Measurements from ENCODE around the gene SEMA5A.

SEMA5A gene

DNA sequence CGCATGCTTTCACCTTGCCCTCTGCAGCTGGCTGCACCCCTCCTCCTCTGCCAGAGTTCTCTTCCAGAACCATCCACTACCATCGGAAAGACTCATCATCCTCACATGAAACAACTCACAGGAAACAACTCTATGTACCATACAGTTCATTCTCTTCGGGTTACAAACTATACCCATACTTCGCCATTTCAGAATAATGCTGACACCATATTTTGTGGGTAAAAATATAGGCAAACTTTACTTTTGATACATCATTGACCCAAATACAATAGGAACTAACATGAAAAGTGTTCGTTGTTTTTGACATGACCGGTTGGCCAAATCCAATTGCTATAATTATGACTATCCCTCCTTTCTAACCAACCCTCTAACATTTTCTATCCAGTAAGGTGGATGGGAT lies 421.0 kb downstream of the SEMA5A start:
- in situ Hi-C loops (cut with MboI; ENCODE audit: low pct_unique_long_range_greater_than_20kb, low sequenced_read_pairs) = no loop called here

DNA sequence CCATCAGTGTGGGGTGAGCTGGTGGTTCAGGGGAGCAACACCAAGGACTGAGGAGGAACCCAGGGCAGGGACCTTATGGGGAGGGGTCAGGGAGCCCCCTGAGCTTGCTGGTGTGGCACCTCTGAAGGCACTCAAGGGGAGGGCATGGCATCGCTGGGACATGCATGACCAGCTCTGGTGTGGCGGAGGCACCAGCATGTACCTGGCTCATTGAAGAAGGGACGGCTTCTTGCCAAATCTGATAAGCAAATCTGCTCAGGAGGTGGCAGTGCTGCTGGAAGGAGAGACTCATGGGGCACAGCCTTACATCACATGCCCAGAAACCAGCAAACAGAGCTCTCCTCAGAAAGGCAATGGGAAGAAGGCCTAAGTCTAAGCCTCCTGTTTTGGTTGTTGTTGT lies 421.8 kb downstream of the SEMA5A start:
- no peak for DNase-seq
- in situ Hi-C loops (cut with MboI; ENCODE audit: low pct_unique_long_range_greater_than_20kb, low sequenced_read_pairs) = no loop called here

More for the DNA sequence above, 421.0 kb downstream of the SEMA5A start:
- DNase-seq = no peak

DNA sequence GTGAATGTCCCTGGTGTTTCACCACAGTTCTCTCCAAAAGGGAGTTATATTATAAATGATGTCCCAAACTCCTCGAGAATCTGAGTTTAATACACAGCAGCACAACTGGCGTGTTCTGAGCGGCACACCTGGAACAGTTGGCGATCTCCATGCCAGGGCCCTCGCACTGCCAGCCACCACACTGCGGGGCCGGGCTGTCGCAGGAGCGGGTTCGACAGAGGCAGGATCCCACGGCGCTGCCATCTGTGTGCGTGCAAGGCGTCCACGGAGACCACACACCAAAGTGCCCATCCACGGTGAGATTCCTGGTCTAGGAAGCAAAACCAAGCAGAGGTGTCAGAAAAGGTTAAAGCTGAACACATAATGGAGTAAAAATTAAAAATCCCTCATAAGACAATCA lies 423.3 kb downstream of the SEMA5A start:
- in situ Hi-C loops (cut with MboI; ENCODE audit: low pct_unique_long_range_greater_than_20kb, low sequenced_read_pairs) = no loop called here
- DNase-seq = no peak

DNA sequence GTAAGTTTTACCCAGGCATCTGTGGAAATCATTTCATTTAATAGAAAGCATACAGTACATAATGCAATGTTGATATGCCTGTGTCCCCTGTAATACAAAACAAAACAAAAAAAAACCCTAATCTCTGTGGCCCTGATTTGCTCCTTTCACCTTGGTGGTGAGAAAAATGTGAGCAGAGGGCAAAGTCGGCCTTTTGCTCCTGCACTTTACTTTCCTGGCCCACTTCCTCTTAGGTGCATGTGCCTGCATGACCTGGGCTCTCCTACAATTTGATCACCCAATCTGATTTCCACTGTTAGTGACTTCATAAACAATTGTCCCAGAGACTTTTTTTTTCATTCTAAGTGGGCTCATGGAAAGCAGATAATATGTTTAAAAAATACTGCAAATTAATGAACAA lies 424.3 kb downstream of the SEMA5A start:
- DNase-seq = no peak
- in situ Hi-C loops (cut with MboI; ENCODE audit: low pct_unique_long_range_greater_than_20kb, low sequenced_read_pairs) = no loop called here

DNA sequence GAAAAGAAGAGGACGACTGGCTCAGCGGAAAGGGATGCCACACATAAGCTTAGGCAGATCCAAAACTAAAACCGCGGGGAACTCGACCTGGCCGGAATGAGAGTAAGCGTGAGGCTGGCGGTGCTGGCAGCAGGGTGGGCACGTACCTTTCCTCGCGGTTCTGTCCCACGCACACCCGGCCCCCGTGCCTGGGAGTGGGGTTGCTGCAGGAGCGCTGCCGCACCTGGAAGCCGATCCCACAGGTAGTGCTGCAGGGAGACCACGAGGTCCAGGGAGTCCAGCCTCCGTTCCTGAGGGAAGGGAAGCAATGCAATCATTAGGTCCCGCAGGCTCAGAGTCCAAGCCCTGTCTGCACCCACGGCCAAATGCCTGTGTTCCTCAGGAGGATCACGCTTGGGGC lies 427.0 kb downstream of the SEMA5A start:
- in situ Hi-C loops (cut with MboI; ENCODE audit: low pct_unique_long_range_greater_than_20kb, low sequenced_read_pairs) = no loop called here
- DNase-seq = no peak

DNA sequence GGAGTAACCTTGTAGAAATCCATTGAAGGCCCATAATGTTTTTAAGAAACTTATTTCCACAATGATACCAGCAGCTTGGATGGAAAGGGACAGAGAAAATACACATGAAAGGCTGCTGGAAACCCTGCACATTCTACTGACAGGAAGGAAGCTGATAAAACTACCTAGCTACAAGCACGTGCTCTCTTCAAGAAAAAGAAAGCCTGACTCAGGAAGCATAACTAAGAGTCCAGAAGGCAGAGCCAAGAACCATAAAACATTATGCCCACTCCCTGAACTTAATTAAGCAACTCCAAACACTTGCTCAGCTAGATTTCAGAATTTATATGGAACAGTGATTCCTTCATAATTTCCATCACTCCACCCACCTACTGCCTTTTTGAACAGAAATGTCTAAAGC lies 430.8 kb downstream of the SEMA5A start:
- no peak for DNase-seq
- in situ Hi-C loops (cut with MboI; ENCODE audit: low pct_unique_long_range_greater_than_20kb, low sequenced_read_pairs) = no loop called here

DNA sequence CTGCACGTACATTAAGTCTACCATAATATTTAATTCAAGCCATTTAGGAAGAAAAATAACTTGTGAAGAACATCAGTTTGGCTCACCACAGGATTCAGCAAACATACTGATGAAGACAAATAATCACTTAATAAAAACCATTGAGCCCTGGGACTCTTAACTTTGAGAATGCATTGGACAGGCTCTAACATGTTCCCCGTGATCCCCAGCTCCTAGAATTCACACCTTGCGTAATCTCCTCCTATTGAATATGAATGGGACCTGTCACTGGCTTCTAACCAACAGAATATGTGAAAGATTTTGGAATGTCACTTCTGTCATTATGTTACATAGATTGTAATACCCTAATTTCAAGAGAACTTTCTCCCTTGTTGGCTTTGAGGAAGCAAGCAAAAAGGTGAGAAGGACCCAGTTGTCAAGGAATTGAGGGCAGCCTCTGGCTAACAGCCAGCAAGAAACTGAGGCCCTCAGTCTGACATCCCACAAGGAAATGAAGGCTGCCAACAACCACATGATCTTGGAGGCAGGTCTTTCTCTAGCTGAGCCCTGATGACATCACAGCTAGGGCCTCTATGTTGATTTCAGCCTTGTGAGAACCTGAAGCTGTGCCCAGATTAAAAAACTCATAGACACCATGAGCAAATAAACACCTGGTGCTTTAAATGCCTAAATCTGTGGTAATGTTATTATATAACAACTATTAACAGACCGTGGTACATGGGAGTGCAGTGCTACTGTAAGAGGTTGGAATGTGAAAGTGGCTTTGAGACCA lies 433.2 kb downstream of the SEMA5A start:
- in situ Hi-C loops (cut with MboI; ENCODE audit: low pct_unique_long_range_greater_than_20kb, low sequenced_read_pairs) = no loop called here
- DNase-seq = no peak

- DNase-seq = no peak
- in situ Hi-C loops (cut with MboI; ENCODE audit: low pct_unique_long_range_greater_than_20kb, low sequenced_read_pairs) = no loop called here
Observed at GRCh38 chr5:9108162-9108561, 437.7 kb downstream of the SEMA5A start.

DNA sequence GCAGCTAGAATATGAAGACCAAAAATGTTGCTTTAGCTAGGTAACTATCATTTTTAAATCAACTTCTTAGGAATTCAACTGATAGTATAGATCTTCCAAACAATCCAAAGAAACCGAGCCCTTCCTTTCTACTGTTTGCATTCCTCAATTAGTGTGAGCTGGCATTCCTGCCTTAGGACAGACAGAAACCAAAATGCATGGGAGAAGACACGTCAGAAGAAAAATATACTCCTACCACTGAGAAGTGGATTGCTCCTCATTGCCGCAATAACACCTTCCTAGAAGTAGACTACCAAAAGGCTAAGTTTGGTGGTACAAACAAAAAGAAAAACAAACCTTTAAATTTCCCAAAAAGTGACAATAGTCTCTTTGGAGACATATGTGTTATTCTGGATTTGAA lies 440.0 kb downstream of the SEMA5A start:
- DNase-seq = no peak
- in situ Hi-C loops (cut with MboI; ENCODE audit: low pct_unique_long_range_greater_than_20kb, low sequenced_read_pairs) = no loop called here

GRCh38 chr5:9104571-9105339 lies 441.1 kb downstream of the SEMA5A start:
- no peak for DNase-seq
- in situ Hi-C loops (cut with MboI; ENCODE audit: low pct_unique_long_range_greater_than_20kb, low sequenced_read_pairs) = no loop called here

DNA sequence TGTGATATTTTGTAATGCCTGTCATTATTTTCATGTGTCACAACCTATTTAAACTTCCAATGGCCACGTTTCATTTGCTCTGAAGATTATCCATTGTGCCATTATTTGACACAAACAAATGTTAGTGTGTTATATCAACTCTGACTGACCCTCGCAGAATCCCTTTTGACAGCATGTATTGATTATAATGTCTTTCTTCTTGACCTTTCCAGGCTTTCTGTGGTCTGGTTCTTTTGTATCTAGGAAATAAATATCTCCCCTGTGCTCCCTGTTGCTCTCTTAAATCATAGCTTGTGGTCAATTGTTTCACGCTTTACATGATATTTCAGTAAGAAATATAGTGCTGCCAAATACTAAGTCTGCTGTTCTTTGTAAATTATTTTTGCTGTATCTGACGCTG lies 442.6 kb downstream of the SEMA5A start:
- in situ Hi-C loops (cut with MboI; ENCODE audit: low pct_unique_long_range_greater_than_20kb, low sequenced_read_pairs) = no loop called here
- no peak for DNase-seq

DNA sequence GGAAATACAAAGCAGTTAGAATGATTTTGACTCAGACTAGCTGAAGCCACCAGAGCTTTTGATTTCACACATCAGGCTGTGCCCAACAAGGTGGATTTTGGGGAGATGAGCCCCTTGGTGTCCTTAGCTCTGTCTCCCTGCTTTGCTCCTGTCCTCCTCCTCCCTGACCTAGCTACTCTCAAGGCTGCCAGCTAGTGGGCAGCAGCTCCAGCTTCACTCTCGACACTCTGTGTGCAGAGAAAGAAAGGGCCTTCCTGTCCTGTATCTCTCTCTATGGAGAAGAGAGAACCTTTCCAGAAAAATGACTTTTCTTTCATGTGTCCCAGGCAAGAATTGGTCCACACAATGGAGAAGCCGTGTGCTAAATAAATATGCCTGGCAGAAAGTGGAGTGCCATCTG lies 446.2 kb downstream of the SEMA5A start:
- in situ Hi-C loops (cut with MboI; ENCODE audit: low pct_unique_long_range_greater_than_20kb, low sequenced_read_pairs) = no loop called here
- DNase-seq = no peak

- no peak for DNase-seq
- in situ Hi-C loops (cut with MboI; ENCODE audit: low pct_unique_long_range_greater_than_20kb, low sequenced_read_pairs) = no loop called here
Observed at GRCh38 chr5:9098990-9099389, 446.9 kb downstream of the SEMA5A start.

- DNase-seq = no peak
- in situ Hi-C loops (cut with MboI; ENCODE audit: low pct_unique_long_range_greater_than_20kb, low sequenced_read_pairs) = no loop called here
Observed at GRCh38 chr5:9094582-9094981, 451.3 kb downstream of the SEMA5A start.

GRCh38 chr5:9091896-9092662 lies 453.8 kb downstream of the SEMA5A start:
- in situ Hi-C loops (cut with MboI; ENCODE audit: low pct_unique_long_range_greater_than_20kb, low sequenced_read_pairs) = no loop called here

DNA sequence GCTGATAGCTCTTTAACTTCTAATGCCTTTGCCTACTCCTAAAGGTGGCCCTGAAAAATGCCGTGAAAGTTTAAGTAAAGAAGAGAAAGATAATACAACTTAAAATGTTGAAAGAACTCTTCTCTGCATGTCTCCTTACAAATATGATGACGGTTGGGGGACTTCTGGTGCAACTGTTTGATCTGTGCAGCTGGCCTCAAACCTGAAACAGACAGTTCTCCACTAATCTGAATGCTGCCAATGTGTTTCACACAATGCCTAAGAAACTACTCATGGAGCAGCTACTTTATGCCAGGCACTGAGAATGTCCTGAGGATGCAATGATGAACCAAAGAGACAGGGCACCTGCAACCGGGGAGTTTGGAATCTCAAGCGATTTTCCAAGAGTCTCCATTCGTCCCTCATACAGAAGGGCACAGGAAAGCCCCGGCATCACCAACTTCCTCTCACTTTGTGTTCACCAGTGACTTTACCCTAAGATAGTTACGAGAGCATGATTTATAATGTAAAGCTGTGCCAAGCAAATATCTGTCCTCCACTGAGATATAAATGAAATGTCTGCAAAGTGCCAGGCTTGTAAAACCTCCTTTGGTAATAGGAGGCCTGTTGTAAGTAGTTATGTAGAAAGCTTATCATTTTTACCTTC lies 455.4 kb downstream of the SEMA5A start:
- DNase-seq = no peak
- in situ Hi-C loops (cut with MboI; ENCODE audit: low pct_unique_long_range_greater_than_20kb, low sequenced_read_pairs) = no loop called here

More at GRCh38 chr5:9091896-9092662, 453.8 kb downstream of the SEMA5A start:
- DNase-seq = no peak

- in situ Hi-C loops (cut with MboI; ENCODE audit: low pct_unique_long_range_greater_than_20kb, low sequenced_read_pairs) = no loop called here
- DNase-seq = no peak
Observed at GRCh38 chr5:9089893-9090292, 456.0 kb downstream of the SEMA5A start.

DNA sequence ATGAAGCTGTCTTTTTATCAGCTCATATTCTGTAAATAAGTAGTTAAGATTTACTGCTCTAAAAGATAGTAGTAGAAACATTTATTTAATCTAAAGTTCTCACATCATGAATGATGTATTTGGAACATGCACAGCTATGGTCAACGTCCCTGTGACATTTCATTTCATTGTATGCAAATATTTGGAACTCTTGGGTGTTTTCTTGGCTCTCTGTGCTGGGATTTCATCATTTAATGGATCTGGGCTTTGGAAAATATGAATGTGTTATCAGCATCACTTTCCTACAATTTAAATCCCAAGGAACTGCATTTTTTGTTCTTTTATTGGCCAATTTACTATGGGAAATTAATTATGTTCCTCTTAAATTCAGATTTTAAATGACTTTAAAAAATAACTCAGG lies 462.9 kb downstream of the SEMA5A start:
- no peak for DNase-seq
- in situ Hi-C loops (cut with MboI; ENCODE audit: low pct_unique_long_range_greater_than_20kb, low sequenced_read_pairs) = no loop called here

DNA sequence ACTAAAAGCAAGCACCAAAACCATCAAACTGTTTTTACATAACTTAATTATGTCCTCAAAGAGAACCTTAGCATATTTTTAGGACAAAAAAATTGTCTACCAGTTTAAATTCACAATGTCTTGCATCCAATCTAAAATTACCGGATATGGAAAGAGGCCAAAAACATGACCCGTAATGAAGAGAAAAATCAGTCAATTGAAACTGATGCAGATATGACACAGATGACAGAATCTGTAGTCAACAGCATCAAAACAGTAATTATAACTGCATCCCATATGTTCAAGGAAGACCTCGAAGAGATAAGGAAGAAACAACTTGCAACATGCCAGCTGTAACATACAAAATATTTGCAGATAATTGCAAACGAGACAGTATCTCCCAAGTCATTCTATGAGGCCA lies 473.2 kb downstream of the SEMA5A start:
- DNase-seq = no peak
- in situ Hi-C loops (cut with MboI; ENCODE audit: low pct_unique_long_range_greater_than_20kb, low sequenced_read_pairs) = no loop called here

- in situ Hi-C loops (cut with MboI; ENCODE audit: low pct_unique_long_range_greater_than_20kb, low sequenced_read_pairs) = no loop called here
- no peak for DNase-seq
Observed at GRCh38 chr5:9071524-9071923, 474.4 kb downstream of the SEMA5A start.

Measured in KBM-7 (cell line).